Liver (tissue), 9 donors: Measurements from ENCODE around the gene APOA5. TPM values are rescaled to one million over a fixed set of nuclear protein-coding genes. Genes with fewer than 3 reads are reported as not detected.

ENCODE experiments used
- DNase-seq: peaks from one replicate; pipeline ENCODE4 v3.0.0-alpha.2; 2017; ENCODE audit warnings: low spot score
- H3K27ac ChIP-seq, 2 donors: one replicate each; pipeline ENCODE4 v1.7.0; 2013; ENCODE audit warnings: inconsistent platforms in 2 of 2, low read length in 2 of 2, control low read depth in 1 of 2, low read depth in 1 of 2, mild to moderate bottlenecking in 1 of 2
- H3K27me3 ChIP-seq, 4 donors: one replicate each; pipeline versions ENCODE4 v1.6.1 to v1.7.0; 2013; ENCODE audit warnings: low read length in 3 of 4, inconsistent platforms in 1 of 4, mild to moderate bottlenecking in 1 of 4, moderate library complexity in 1 of 4; ENCODE audit not compliant: control insufficient read depth in 4 of 4, insufficient read depth in 4 of 4
- H3K36me3 ChIP-seq, 4 donors: one replicate each; pipeline versions ENCODE4 v1.6.1 to v1.7.0; 2013; ENCODE audit warnings: low read length in 3 of 4, mild to moderate bottlenecking in 3 of 4, low read depth in 1 of 4, moderate library complexity in 1 of 4; ENCODE audit not compliant: control insufficient read depth in 4 of 4, insufficient read depth in 3 of 4
- H3K4me1 ChIP-seq, 4 donors: one replicate each; pipeline versions ENCODE4 v1.6.1 to v1.7.0; 2013; ENCODE audit warnings: low read length in 3 of 4, mild to moderate bottlenecking in 3 of 4, moderate library complexity in 1 of 4; ENCODE audit not compliant: control insufficient read depth in 4 of 4, insufficient read depth in 4 of 4
- H3K4me3 ChIP-seq, 3 donors: one replicate each; pipeline versions ENCODE4 v1.6.1 to v1.7.0; 2013; ENCODE audit warnings: low read length in 3 of 3, control low read depth in 1 of 3, low read depth in 1 of 3, mild to moderate bottlenecking in 1 of 3
- H3K9ac ChIP-seq, 2 donors: one replicate each; pipeline ENCODE4 v1.7.0; 2013; ENCODE audit warnings: low read length in 2 of 2, mild to moderate bottlenecking in 2 of 2, moderate library complexity in 2 of 2, control low read depth in 1 of 2, low read depth in 1 of 2
- H3K9me3 ChIP-seq, 4 donors: one replicate each; pipeline versions ENCODE4 v1.6.1 to v1.7.0; 2013; ENCODE audit warnings: low read length in 3 of 4; ENCODE audit not compliant: control insufficient read depth in 4 of 4
- EGR1 ChIP-seq, 2 donors: IDR thresholded peaks; 2 replicates each; pipeline ENCODE4 v1.6.1; 2016 to 2018; ENCODE audit warnings: antibody characterized with exemption in 2 of 2, low read depth in 2 of 2
- FOXA1 ChIP-seq: IDR thresholded peaks from 2 replicates; pipeline ENCODE4 v1.6.1; 2016; ENCODE audit warnings: antibody characterized with exemption
- FOXA2 ChIP-seq: IDR thresholded peaks from 2 replicates; pipeline ENCODE4 v1.6.1; 2016; ENCODE audit warnings: antibody characterized with exemption
- GABPA ChIP-seq, 2 donors: IDR thresholded peaks in 1 of 2; conservative IDR thresholded peaks in 1 of 2; 2 replicates each; pipeline ENCODE4 v1.6.1; 2016; ENCODE audit warnings: antibody characterized with exemption in 2 of 2, mild to moderate bottlenecking in 1 of 2, moderate library complexity in 1 of 2
- HNF4A ChIP-seq, 2 donors: conservative IDR thresholded peaks; 2 replicates each; pipeline ENCODE4 v1.6.1; 2016; ENCODE audit warnings: antibody characterized with exemption in 2 of 2, mild to moderate bottlenecking in 2 of 2
- HNF4G ChIP-seq: IDR thresholded peaks from 2 replicates; pipeline ENCODE4 v1.6.1; 2016; ENCODE audit warnings: antibody characterized with exemption
- JUND ChIP-seq, 2 donors: IDR thresholded peaks; 2 replicates each; pipeline ENCODE4 v1.6.1; 2016; ENCODE audit warnings: antibody characterized with exemption in 2 of 2
- NR2F2 ChIP-seq: IDR thresholded peaks from 2 replicates; pipeline ENCODE4 v1.6.1; 2016; ENCODE audit warnings: antibody characterized with exemption
- RAD21 ChIP-seq, 2 donors: IDR thresholded peaks; 2 replicates each; pipeline ENCODE4 v1.6.1; 2016; ENCODE audit warnings: antibody characterized with exemption in 2 of 2, mild to moderate bottlenecking in 2 of 2
- RXRA ChIP-seq, 2 donors: IDR thresholded peaks; 2 replicates each; pipeline ENCODE4 v1.6.1; 2017 to 2018; ENCODE audit warnings: antibody characterized with exemption in 2 of 2, mild to moderate bottlenecking in 1 of 2
- SP1 ChIP-seq: IDR thresholded peaks from 2 replicates; pipeline ENCODE4 v1.6.1; 2018; ENCODE audit warnings: antibody characterized with exemption, mild to moderate bottlenecking
- TAF1 ChIP-seq: conservative IDR thresholded peaks from 2 replicates; pipeline ENCODE4 v1.6.1; 2016; ENCODE audit warnings: antibody characterized with exemption, mild to moderate bottlenecking
- YY1 ChIP-seq: IDR thresholded peaks from 2 replicates; pipeline ENCODE4 v1.6.1; 2016; ENCODE audit warnings: antibody characterized with exemption, mild to moderate bottlenecking
- WGBS: extraction: QIAGEN DNeasy Blood & Tissue Kit; methylation state at CpG from one replicate; pipeline ENCODE4 v1.1.7; 2013; 5-methylcytosine and 5-hydroxymethylcytosine counted together
- polyA plus RNA-seq, 2 donors: library from polyadenylated mRNA; stranded (reverse) in 1 of 2; unstranded in 1 of 2; fragments of 200-250 nt in 1 of 2; fragments of >200 nt in 1 of 2; fragmentation: Nextera tagmentation in 1 of 2; extraction: Ambion mirVana in 1 of 2; gene quantifications; one replicate each; pipeline versions ENCODE4 v1.2.1 to v1.2.3, GENCODE V29; 2013 to 2015
- total RNA-seq, 2 donors: library from RNA; depleted of rRNA; stranded (reverse); fragments of >200 nt; gene quantifications; one replicate each; pipeline ENCODE4 v1.2.3, GENCODE V29; 2014
- TF ChIP-seq, protein P1 (sequence below): IDR thresholded peaks from 2 replicates; pipeline ENCODE4 v1.6.1; 2016; ENCODE audit warnings: antibody characterized with exemption
- TF ChIP-seq, protein P2 (sequence below): fragments of 150-350 bp; IDR thresholded peaks from 2 replicates; pipeline ENCODE4 v1.5.1; 2017; ENCODE audit warnings: improper control_type of control experiment, low read depth, low read length; ENCODE audit not compliant: missing input control
- TF ChIP-seq, protein P3 (sequence below): IDR thresholded peaks from 2 replicates; pipeline ENCODE4 v1.6.1; 2016; ENCODE audit warnings: antibody characterized with exemption, mild to moderate bottlenecking
- TF ChIP-seq, protein P4 (sequence below): IDR thresholded peaks from 2 replicates; pipeline ENCODE4 v1.6.1; 2016; ENCODE audit warnings: antibody characterized with exemption
- TF ChIP-seq, protein P5 (sequence below): IDR thresholded peaks from 2 replicates; pipeline ENCODE4 v1.6.1; 2016; ENCODE audit warnings: antibody characterized with exemption
- donor health status: healthy.
- donor health status: healthy.
- donor health status: healthy.
- donor health status: healthy.
- donor health status: healthy.

Gene APOA5
- total and polyA plus RNA-seq, 4 donors = 7.3 to 1,045 (median 739) TPM

DNA sequence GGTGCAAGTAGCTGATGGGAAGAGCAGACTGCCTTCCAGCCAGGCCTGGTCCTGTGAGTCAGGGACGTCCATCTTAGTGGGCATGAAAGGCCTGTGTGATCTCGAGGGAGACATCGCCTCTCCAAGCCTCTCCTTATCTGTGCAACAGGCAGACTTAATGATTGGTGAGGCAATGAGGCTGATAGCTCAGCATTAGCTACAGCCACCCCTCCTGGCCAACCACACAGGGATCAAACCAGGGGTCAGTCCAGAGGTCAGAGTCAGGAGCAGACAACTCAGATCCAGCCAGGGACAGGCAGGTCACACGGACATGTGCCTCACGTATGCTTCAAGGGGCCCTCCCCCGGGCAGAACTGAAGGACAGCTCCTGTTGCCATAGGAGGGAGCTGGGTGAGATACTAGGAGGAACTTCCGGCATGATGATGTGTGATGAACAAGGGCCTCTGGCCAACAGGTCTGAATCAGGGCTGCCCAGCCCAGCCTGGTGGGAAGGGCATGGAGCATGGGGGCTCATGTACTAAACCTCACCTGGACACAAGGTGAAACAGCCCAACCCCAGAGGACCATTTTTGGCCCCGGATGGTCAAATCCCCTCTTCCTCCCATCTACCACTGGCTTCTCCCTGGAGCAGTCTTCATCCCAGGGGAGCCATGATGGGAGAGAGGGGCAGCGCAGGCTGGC lies 35.2 kb upstream of the APOA5 start:
- 43% methylated on average over 9 of the region's 9 CpGs for WGBS
- Histone ChIP-seq H3K36me3 (no peaks in the 10 kb centered on the region), H3K4me3 (peak overlapping the region in 1 of 3 donors; percentile 1), H3K27ac (peak overlapping the region; percentile 83 to 88), H3K9ac (peak overlapping the region in 1 of 2 donors; percentile 11), H3K9me3 (no peaks in the 10 kb centered on the region), H3K4me1 (peaks cover 25 to 57% (median 37%) of the 10 kb centered on the region in 4 donors), H3K27me3 (no peaks in the 10 kb centered on the region)
- TF ChIP-seq JUND (IDR thresholded peaks at IDR 0.05) = peak; percentile 74 to 83
- peak; percentile 43 to 75 for TF ChIP-seq RAD21 (IDR thresholded peaks at IDR 0.05)
- peak; percentile 57 for TF ChIP-seq FOXA2
- TF ChIP-seq SP1 = peak; percentile 99
- peak; percentile 97 for TF ChIP-seq NR2F2
- peak; percentile 99 for TF ChIP-seq HNF4A (conservative IDR thresholded peaks at IDR 0.05)
- TF ChIP-seq FOXA1 = peak; percentile 71
- TF ChIP-seq EGR1 (IDR thresholded peaks at IDR 0.05; ENCODE audit: low read depth in 2 of 2) = peak in 1 of 2 donors; percentile 57
- TF ChIP-seq RXRA (IDR thresholded peaks at IDR 0.05) = peak; percentile 98 to 99
- TF ChIP-seq, protein P1, sequence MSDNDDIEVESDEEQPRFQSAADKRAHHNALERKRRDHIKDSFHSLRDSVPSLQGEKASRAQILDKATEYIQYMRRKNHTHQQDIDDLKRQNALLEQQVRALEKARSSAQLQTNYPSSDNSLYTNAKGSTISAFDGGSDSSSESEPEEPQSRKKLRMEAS = peak; percentile 88
- TF ChIP-seq YY1 = peak; percentile 70
- TF ChIP-seq, protein P2, sequence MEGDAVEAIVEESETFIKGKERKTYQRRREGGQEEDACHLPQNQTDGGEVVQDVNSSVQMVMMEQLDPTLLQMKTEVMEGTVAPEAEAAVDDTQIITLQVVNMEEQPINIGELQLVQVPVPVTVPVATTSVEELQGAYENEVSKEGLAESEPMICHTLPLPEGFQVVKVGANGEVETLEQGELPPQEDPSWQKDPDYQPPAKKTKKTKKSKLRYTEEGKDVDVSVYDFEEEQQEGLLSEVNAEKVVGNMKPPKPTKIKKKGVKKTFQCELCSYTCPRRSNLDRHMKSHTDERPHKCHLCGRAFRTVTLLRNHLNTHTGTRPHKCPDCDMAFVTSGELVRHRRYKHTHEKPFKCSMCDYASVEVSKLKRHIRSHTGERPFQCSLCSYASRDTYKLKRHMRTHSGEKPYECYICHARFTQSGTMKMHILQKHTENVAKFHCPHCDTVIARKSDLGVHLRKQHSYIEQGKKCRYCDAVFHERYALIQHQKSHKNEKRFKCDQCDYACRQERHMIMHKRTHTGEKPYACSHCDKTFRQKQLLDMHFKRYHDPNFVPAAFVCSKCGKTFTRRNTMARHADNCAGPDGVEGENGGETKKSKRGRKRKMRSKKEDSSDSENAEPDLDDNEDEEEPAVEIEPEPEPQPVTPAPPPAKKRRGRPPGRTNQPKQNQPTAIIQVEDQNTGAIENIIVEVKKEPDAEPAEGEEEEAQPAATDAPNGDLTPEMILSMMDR = no peak
- TF ChIP-seq, protein P3, sequence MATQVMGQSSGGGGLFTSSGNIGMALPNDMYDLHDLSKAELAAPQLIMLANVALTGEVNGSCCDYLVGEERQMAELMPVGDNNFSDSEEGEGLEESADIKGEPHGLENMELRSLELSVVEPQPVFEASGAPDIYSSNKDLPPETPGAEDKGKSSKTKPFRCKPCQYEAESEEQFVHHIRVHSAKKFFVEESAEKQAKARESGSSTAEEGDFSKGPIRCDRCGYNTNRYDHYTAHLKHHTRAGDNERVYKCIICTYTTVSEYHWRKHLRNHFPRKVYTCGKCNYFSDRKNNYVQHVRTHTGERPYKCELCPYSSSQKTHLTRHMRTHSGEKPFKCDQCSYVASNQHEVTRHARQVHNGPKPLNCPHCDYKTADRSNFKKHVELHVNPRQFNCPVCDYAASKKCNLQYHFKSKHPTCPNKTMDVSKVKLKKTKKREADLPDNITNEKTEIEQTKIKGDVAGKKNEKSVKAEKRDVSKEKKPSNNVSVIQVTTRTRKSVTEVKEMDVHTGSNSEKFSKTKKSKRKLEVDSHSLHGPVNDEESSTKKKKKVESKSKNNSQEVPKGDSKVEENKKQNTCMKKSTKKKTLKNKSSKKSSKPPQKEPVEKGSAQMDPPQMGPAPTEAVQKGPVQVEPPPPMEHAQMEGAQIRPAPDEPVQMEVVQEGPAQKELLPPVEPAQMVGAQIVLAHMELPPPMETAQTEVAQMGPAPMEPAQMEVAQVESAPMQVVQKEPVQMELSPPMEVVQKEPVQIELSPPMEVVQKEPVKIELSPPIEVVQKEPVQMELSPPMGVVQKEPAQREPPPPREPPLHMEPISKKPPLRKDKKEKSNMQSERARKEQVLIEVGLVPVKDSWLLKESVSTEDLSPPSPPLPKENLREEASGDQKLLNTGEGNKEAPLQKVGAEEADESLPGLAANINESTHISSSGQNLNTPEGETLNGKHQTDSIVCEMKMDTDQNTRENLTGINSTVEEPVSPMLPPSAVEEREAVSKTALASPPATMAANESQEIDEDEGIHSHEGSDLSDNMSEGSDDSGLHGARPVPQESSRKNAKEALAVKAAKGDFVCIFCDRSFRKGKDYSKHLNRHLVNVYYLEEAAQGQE = peak; percentile 72
- TF ChIP-seq, protein P4, sequence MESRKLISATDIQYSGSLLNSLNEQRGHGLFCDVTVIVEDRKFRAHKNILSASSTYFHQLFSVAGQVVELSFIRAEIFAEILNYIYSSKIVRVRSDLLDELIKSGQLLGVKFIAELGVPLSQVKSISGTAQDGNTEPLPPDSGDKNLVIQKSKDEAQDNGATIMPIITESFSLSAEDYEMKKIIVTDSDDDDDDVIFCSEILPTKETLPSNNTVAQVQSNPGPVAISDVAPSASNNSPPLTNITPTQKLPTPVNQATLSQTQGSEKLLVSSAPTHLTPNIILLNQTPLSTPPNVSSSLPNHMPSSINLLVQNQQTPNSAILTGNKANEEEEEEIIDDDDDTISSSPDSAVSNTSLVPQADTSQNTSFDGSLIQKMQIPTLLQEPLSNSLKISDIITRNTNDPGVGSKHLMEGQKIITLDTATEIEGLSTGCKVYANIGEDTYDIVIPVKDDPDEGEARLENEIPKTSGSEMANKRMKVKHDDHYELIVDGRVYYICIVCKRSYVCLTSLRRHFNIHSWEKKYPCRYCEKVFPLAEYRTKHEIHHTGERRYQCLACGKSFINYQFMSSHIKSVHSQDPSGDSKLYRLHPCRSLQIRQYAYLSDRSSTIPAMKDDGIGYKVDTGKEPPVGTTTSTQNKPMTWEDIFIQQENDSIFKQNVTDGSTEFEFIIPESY = peak; percentile 80
- peak; percentile 95 for TF ChIP-seq HNF4G
- TF ChIP-seq GABPA (IDR thresholded peaks at IDR 0.05 in 1 of 2, conservative IDR thresholded peaks at IDR 0.05 in 1 of 2) = peak in 1 of 2 donors; percentile 68
- peak; percentile 77 for TF ChIP-seq TAF1
- TF ChIP-seq, protein P5, sequence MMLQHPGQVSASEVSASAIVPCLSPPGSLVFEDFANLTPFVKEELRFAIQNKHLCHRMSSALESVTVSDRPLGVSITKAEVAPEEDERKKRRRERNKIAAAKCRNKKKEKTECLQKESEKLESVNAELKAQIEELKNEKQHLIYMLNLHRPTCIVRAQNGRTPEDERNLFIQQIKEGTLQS = peak; percentile 94
- peak; percentile 68 for DNase-seq
